Keratinocyte (primary cell): ENCODE results near the gene FBXO30. TPM values are rescaled to one million over a fixed set of nuclear protein-coding genes. Genes with fewer than 3 reads are reported as not detected.

Source experiments
- DNase-seq: peaks from one replicate; pipeline ENCODE4 v3.0.0-alpha.2; 2011; ENCODE audit warnings: low read depth, missing footprints, low spot score
- FAIRE-seq: peaks from 2 replicates; lab custom pipeline; 2011; peaks lifted over from hg19 to GRCh38; lab: Jason Lieb, UNC
- H2AFZ ChIP-seq: 2 replicates; pipeline ENCODE4 v1.6.0; 2012; ENCODE audit warnings: low read length, control low read depth, inconsistent platforms; ENCODE audit not compliant: control insufficient read depth
- H3K27ac ChIP-seq: 2 replicates; pipeline ENCODE4 v1.5.1; 2011; ENCODE audit warnings: low read length; ENCODE audit not compliant: control insufficient read depth, insufficient read depth
- H3K27me3 ChIP-seq: 3 replicates; pipeline ENCODE4 v1.6.0; 2011; ENCODE audit warnings: low read length; ENCODE audit not compliant: control insufficient read depth, insufficient read depth; ENCODE audit errors: extremely low read depth
- H3K36me3 ChIP-seq, 2 experiments: 2 replicates in 1 of 2; 3 replicates in 1 of 2; pipeline ENCODE4 v1.5.1; 2011; ENCODE audit warnings: low read length in 2 of 2, mild to moderate bottlenecking in 1 of 2; ENCODE audit not compliant: control insufficient read depth in 2 of 2, insufficient read depth in 2 of 2; ENCODE audit errors: extremely low read depth in 1 of 2
- H3K4me1 ChIP-seq: 3 replicates; pipeline ENCODE4 v1.5.1; 2011; ENCODE audit warnings: low read length; ENCODE audit not compliant: control insufficient read depth, insufficient read depth; ENCODE audit errors: extremely low read depth
- H3K4me2 ChIP-seq: 3 replicates; pipeline ENCODE4 v1.6.0; 2011; ENCODE audit warnings: low read depth, low read length; ENCODE audit not compliant: control insufficient read depth, insufficient read depth; ENCODE audit errors: extremely low read depth
- H3K4me3 ChIP-seq, 3 experiments: fragments of 200-600 bp in 1 of 3; sonication (generic) in 1 of 3; 2 replicates in 2 of 3; 3 replicates in 1 of 3; pipeline ENCODE4 v1.5.1; 2011 to 2016; ENCODE audit warnings: low read length in 3 of 3, mild to moderate bottlenecking in 3 of 3, control low read depth in 2 of 3, inconsistent platforms in 1 of 3, low read depth in 1 of 3, mixed read lengths in 1 of 3, mixed run types in 1 of 3, moderate library complexity in 1 of 3; ENCODE audit not compliant: control insufficient read depth in 2 of 3, insufficient read depth in 2 of 3; ENCODE audit errors: extremely low read depth in 1 of 3
- H3K79me2 ChIP-seq: 2 replicates; pipeline ENCODE4 v1.6.0; 2012; ENCODE audit warnings: low read length; ENCODE audit not compliant: control insufficient read depth, insufficient read depth
- H3K9ac ChIP-seq: 3 replicates; pipeline ENCODE4 v1.6.0; 2011; ENCODE audit warnings: low read length; ENCODE audit not compliant: control insufficient read depth, insufficient read depth; ENCODE audit errors: extremely low read depth
- H3K9me1 ChIP-seq: 3 replicates; pipeline ENCODE4 v1.6.0; 2011; ENCODE audit warnings: low read length; ENCODE audit not compliant: control insufficient read depth, insufficient read depth; ENCODE audit errors: extremely low read depth
- H3K9me3 ChIP-seq: 2 replicates; pipeline ENCODE4 v1.5.1; 2012; ENCODE audit warnings: low read depth, low read length; ENCODE audit not compliant: control insufficient read depth
- H4K20me1 ChIP-seq: 3 replicates; pipeline ENCODE4 v1.6.0; 2011; ENCODE audit warnings: low read length; ENCODE audit not compliant: control insufficient read depth, insufficient read depth; ENCODE audit errors: extremely low read depth
- CTCF ChIP-seq, 3 experiments: IDR thresholded peaks in 1 of 3; conservative IDR thresholded peaks in 1 of 3; optimal IDR thresholded peaks in 1 of 3; 2 replicates in 2 of 3; 3 replicates in 1 of 3; pipeline versions ENCODE3 to v1.5.1; 2011; ENCODE audit warnings: low read length in 3 of 3, mild to moderate bottlenecking in 3 of 3, moderate library complexity in 2 of 3, control low read depth in 1 of 3, inconsistent platforms in 1 of 3; ENCODE audit not compliant: insufficient read depth in 2 of 3; ENCODE audit errors: extremely low read depth in 1 of 3
- EZH2 ChIP-seq: IDR thresholded peaks from one replicate; pipeline ENCODE4 v1.6.1; 2012; ENCODE audit warnings: inconsistent platforms, mild to moderate bottlenecking, low read length, moderate library complexity
- dilution Hi-C: fragments of 300-500 bp; cut with MboI; formaldehyde crosslinking; loops from one replicate; pipeline ENCODE4 v1.7.0; 2020; ENCODE audit warnings: low sequenced_read_pairs; ENCODE audit not compliant: extremely low pct_ligation_motif_present
- polyA plus RNA-seq, 5 experiments: library from polyadenylated mRNA; depleted of rRNA in 3 of 5; stranded (reverse) in 3 of 5; stranded (forward) in 1 of 5; unstranded in 1 of 5; fragments of >200 nt; gene quantifications; 1 replicate in 1 of 5; 2 replicates in 3 of 5; 3 replicates in 1 of 5; pipeline versions ENCODE4 v1.2.1 to v1.2.3, GENCODE V29; 2011 to 2012; ENCODE audit warnings: missing spikeins in 2 of 5, low read depth in 1 of 5, low replicate concordance in 1 of 5

The FBXO30 gene
- polyA plus RNA-seq, 1 donor (not counting 4 experiments of a cell fraction or from before 2014, with no cell fraction given), result 6.4 TPM

GRCh38 chr6:145850671-145851070 lies 36.1 kb upstream of the FBXO30 start:
- Histone ChIP-seq H3K27me3 (no peaks in the 10 kb centered on the region), H3K36me3 (no peaks in the 10 kb centered on the region), H4K20me1 (no peaks in the 10 kb centered on the region), H3K4me2 (no peak overlapping the region), H3K27ac (no peak overlapping the region), H3K9me3 (no peaks in the 10 kb centered on the region), H3K4me1 (no peaks in the 10 kb centered on the region), H3K9me1 (no peaks in the 10 kb centered on the region), H3K79me2 (no peaks in the 10 kb centered on the region), H3K9ac (no peak overlapping the region), H3K4me3 (no peak overlapping the region), H2AFZ (no peak overlapping the region)
- no peak for FAIRE-seq
- no peak for TF ChIP-seq CTCF (optimal IDR thresholded peaks at IDR 0.05 in 1 of 3, IDR thresholded peaks at IDR 0.05 in 1 of 3, conservative IDR thresholded peaks at IDR 0.05 in 1 of 3; ENCODE audit: extremely low read depth in 1 of 3, insufficient read depth in 2 of 3, low read length in 3 of 3)
- dilution Hi-C loops, result no loop called here
- DNase-seq, result no peak

DNA sequence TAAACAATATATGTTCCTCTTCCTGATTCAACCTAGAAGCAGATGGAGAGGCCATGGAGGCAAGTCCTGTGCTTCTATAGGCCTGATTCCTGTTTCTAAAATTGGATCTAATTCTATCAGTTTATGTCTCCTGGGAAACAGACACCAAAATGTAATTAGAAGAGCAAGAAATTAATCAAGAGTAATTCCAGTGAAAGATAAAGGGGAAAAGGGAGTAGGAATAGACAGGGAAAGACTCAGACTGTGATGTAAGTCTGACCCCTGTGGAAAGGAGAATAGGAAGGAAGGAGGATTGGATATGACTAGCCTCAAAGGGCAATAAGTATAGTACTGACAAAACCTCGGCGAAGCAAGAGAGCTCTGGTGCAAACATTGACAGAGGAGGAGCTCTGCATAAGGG lies 33.9 kb upstream of the FBXO30 start:
- Histone ChIP-seq H2AFZ (no peak overlapping the region), H3K9me3 (no peaks in the 10 kb centered on the region), H3K27ac (no peak overlapping the region), H3K4me3 (no peak overlapping the region), H3K4me1 (no peaks in the 10 kb centered on the region), H4K20me1 (no peaks in the 10 kb centered on the region), H3K9ac (no peak overlapping the region), H3K27me3 (no peaks in the 10 kb centered on the region), H3K4me2 (no peak overlapping the region), H3K9me1 (no peaks in the 10 kb centered on the region), H3K79me2 (no peaks in the 10 kb centered on the region), H3K36me3 (no peaks in the 10 kb centered on the region)
- DNase-seq (no peak), FAIRE-seq (no peak)
- dilution Hi-C loops, result no loop called here
- TF ChIP-seq EZH2 (no peak), CTCF (optimal IDR thresholded peaks at IDR 0.05 in 1 of 3, IDR thresholded peaks at IDR 0.05 in 1 of 3, conservative IDR thresholded peaks at IDR 0.05 in 1 of 3; ENCODE audit: extremely low read depth in 1 of 3, insufficient read depth in 2 of 3, low read length in 3 of 3) (no peak)
